Right lobe of liver (tissue), 4 donors: ENCODE results near the gene THG1L.

Source experiments
- CTCF ChIP-seq, 4 donors: fragments of 200-600 bp in 3 of 4; fragments of 450-650 bp in 1 of 4; IDR thresholded peaks; one replicate each; pipeline versions ENCODE4 v1.5.1 to v1.8.0; 2016 to 2022; ENCODE audit warnings: antibody characterized with exemption in 4 of 4, mild to moderate bottlenecking in 2 of 4
- POLR2A ChIP-seq: fragments of 450-650 bp; IDR thresholded peaks from one replicate; pipeline ENCODE4 v1.6.1; 2017; ENCODE audit warnings: antibody characterized with exemption, mild to moderate bottlenecking
- donor health status: DM: no; HTN: no; CAD: no.
- donor health status: DM: no; HTN: no; CAD: no.
- donor health status: DM: no; HTN: yes; CAD: no.

- TF ChIP-seq POLR2A (peak; percentile 90), CTCF (IDR thresholded peaks at IDR 0.05) (no peak)
Measured at GRCh38 chr5:157731272-157732129, at the start of gene THG1L.
